DMS79 (cell line): ENCODE data around the gene TRAF3IP3.
"Not testable (repeated sequence)": the region's sequence is repeated elsewhere in the genome, so short reads cannot be mapped to it uniquely, and the experiment has no call there.

Source experiments
- DNase-seq: peaks from one replicate; lab custom pipeline; 2025; lab: John Stamatoyannopoulos, UW

Gene TRAF3IP3

GRCh38 chr1:209768354-209768774 lies 12.5 kb downstream of the TRAF3IP3 start:
- no peak for DNase-seq

GRCh38 chr1:209769171-209769904 lies 13.5 kb downstream of the TRAF3IP3 start:
- no peak for DNase-seq

GRCh38 chr1:209769971-209770370 lies 14.1 kb downstream of the TRAF3IP3 start:
- DNase-seq = no peak

DNA sequence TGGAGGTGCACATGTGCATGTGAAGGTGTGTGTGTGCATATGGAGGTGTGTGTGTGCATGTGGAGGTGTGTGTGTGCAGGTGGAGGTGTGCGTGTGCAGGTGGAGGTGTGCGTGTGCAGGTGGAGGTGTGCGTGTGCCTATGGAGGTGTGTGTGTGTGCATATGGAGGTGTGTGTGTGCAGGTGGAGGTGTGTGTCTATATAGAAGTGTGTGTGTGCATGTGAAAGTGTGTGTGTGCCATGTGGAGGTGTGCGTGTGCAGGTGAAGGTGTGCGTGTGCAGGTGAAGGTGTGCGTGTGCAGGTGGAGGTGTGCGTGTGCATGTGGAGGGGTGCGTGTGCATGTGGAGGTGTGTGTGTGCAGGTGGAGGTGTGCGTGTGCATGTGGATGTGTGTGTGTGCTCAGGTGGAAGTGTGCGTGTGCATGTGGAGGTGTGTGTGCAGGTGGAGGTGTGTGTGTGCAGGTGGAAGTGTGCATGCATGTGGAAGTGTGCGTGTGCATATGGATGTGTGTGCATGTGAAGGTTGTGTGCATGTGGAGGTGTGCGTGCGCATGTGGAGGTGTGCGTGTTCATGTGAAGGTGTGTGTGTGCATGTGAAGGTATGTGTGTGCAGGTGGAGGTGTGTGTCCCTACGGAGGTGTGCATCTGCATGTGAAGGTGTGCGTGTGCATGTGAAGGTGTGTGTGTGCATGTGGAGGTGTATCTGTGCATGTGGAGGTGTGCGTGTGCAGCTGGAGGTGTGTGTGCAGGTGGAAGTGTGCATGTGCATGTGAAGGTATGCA lies 15.0 kb downstream of the TRAF3IP3 start:
- no peak for DNase-seq

DNA sequence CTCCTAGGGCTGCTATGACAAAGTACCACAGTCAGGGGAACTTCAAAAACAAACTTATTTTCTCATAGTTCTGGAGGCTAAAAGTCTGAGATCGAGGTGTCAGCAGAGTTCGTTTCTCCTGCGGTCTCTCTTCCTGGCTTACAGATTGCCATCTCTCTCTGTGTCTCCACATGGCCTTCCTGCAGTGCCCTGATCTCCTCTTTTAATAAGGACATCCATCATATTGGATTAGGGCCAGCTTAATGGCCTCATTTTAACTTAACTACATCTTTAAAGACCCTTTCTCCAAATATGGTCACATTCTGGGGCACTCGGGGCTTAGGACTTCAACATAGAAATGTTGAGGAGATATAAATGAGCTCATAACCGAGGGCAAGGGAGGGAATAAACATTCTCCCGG lies 16.3 kb downstream of the TRAF3IP3 start:
- DNase-seq = no peak

DNA sequence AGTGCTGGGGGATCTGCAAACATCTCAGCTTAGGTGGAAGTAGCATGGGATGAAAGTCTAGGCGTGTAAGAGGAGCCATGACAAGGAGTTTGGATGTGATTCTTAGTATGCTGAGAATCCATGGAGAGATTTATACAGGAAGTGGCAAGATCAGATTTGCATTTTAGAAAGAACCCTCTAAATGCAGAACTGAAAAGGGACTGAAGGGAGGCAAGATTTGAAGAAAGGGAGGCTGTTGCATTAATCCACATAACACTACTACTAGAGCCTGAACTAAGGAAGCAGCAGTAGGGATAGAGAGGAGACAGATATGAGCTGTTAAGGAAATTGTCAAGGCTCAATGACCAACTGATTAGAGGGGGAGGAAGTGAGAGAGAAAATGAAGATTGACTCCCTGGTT lies 18.7 kb downstream of the TRAF3IP3 start:
- DNase-seq = no peak

DNA sequence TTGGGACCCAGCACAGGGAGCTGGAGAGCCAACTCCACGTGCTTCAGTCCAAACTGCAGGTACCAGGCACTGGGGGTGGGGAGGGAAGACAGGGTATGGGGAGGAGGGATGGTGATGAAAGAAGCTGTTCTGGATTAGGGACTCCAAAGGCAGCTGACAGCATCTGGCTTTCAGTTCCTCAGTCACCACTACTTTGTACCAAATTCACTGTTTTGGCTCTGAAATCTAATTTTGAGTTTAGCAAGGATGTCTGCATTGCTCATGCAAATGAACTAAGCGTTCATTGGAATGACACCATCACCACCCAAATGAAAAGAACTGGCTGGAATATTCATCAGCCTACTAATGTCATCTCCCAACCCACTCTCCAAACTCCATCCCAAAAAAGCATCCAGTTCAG lies 19.8 kb downstream of the TRAF3IP3 start:
- no peak for DNase-seq

DNA sequence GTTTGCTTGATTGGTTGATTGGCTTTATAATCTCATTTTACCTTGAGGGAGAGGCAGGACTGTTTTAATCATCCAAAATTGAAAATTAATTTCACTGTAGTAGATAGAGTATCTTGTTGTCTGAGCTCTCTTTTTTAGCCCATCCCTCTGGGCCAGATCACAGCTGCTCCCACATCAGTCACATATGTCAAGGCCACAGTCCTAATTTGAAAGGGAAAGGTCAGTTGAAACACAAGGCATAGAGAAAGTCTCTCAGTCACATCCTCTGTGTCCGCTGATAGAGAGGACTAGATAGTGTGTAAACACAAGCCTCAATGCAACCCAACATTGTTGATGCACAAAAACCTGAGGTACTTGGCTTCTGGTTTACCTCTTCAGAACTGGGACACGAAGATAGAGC lies 21.7 kb downstream of the TRAF3IP3 start:
- DNase-seq = no peak

- no peak for DNase-seq
These were observed 22.2 kb downstream of the TRAF3IP3 start for GRCh38 chr1:209778102-209778501.

- no peak for DNase-seq
These were observed 24.4 kb downstream of the TRAF3IP3 start for GRCh38 chr1:209780268-209780667.

GRCh38 chr1:209783386-209783785 lies 27.5 kb downstream of the TRAF3IP3 start:
- DNase-seq = no peak

DNA sequence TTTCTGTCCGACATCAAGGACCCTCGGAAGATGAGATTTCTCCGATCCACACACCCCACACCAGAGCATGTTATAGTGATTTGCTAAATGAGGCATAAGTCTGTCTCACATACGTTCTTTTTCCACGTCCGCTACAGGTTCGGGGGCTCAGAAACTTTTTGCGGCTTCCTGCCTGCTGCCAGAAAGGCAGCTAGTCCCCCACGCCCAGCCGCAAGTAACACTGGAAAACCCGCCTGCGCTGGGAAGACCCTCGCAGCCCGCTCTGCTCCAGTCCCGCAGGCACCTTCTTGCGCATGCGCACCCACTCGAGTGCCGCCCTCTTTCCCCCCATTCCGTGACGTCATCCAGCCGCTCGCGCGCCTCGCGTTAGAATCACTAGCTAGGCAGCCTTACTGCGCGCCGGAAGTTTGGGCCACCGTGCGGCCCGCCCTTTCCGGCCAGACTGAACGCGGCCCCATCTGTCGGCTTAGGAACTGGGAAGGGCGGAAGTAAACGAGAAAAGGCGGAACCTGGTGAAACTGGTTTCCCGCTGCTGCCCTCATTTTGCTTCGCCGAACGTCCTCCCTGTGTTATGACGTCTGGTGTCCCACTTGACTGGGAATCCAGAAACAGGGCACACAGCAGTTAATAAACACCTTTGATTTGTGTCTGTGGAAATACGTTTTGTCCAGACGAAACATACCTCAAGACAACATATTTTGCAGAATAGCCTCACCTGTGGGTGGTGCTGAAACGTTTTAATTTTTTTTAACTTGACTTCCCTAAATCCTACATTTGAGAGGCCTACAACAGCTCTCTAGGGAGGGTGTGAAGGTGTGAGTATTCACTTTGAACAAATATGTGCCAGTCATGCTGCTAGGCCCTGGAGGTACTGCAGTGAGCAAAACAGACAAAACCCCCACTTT lies 28.7 kb downstream of the TRAF3IP3 start, which contains the start of gene C1orf74:
TSS of gene C1orf74 (minus strand) at position 295 of the 905 bp plus-strand sequence. CDS start 925 bp downstream, outside the sequence.
- peak; percentile 98 for DNase-seq

DNA sequence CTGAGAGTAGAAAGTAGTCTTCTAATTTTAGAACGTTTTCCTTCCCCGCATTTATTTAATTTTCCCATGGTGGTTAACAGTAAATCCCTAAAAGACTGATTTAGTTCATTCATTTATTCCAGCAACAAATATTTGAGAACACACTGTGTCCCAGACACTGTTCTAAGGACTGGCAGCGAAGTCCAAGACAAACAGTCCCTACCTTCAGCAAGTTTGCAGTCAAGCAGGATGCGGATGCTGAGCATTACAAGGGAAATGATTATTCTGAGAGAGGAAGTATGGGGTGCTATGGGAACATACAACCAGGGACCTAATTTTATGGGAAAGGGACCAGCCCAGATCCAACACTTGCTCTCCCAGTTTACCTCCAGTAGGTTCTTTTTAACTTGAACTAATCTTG lies 29.7 kb downstream of the TRAF3IP3 start:
- no peak for DNase-seq

DNA sequence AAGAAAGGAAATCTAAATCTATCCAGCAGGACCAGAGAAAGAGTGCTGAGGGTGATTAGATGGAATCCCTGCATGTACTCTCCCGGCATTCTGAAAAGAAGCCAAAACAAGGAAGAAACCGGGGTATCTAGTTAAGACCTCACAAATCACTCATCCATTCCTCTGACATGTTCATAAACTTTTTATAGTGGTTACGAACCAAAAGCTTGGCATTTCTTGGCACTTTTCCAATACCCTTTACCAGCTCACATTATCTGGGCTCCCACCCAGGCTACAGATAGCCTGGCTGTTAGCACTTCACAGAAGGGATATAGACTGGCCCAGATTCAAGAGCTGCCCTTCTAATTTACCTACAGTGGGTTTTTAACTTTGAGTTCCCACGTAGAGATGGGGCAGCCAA lies 30.3 kb downstream of the TRAF3IP3 start:
- DNase-seq = no peak

DNA sequence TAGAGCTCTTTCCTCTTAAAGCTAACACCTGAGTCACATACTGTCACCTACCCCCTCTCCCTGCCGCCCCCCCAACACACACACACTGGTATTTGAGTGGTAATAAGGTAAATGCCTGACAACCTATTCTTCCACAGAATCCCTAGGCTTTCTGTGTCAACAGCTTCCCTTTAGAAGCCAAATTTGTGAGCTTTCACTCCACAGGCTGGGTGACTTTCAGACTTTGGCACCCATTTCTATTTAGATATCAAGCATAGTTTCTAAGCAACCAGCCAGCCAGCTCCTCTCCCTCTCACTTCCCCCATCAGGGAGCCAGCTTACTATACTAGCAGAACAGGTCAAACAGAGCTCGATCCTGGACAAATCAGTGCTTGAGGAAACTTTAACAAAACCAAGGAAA lies 31.7 kb downstream of the TRAF3IP3 start:
- DNase-seq = no peak

GRCh38 chr1:209789245-209789644 lies 33.4 kb downstream of the TRAF3IP3 start:
- no peak for DNase-seq

GRCh38 chr1:209790286-209791193 lies 34.7 kb downstream of the TRAF3IP3 start:
- no peak for DNase-seq

DNA sequence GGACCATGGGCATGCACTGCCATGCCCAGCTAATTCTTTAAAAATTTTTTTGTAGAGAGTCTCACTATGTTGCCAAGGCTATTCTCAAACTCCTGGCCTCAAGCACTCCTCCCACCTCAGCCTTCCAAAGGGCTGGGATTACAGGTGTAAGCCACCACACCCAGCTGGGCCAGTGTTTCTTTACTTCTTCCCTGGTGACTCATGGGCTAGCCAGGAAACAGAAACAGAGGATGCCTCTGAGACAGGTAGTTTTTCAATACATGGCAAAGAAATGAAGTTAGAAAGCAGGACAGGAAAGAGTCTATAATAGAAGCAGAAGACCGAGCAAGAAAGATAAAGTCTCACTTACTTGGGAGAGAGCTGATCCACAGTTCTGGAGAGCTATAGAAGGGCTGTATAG lies 36.1 kb downstream of the TRAF3IP3 start:
- DNase-seq = no peak

GRCh38 chr1:209793711-209794110 lies 37.9 kb downstream of the TRAF3IP3 start:
- not testable (repeated sequence) for DNase-seq

- DNase-seq = no peak
These were observed 42.3 kb downstream of the TRAF3IP3 start for GRCh38 chr1:209797978-209798639.
